Activated CD8-positive, alpha-beta T cell treated with anti-CD3 and anti-CD28 coated beads, Interleukin-2, amount 10 ng/mL, durations not matched to agents 7 days and 5 days (primary cell): Measurements from ENCODE around the gene CSNK1E. TPM values are rescaled to one million over a fixed set of nuclear protein-coding genes. Genes with fewer than 3 reads are reported as not detected.
A peak's percentile ranks its signal among the peaks of the same experiment; 100 is the strongest.

ENCODE experiments used
- ATAC-seq: fragments of 150-1000 bp; cut with Tn5 transposase; one replicate; pipeline ENCODE4 v1.10.0; 2021; ENCODE audit warnings: moderate library complexity
- CTCF ChIA-PET: fragments of 350-600 bp; sonication (Branson Sonifier 250); formaldehyde crosslinking; loops from one replicate; lab custom pipeline; 2021; ENCODE audit warnings: antibody characterized with exemption; lab: Charles Lee
- POLR2A ChIA-PET: fragments of 350-600 bp; sonication (Branson Sonifier 250); formaldehyde crosslinking; loops from one replicate; lab custom pipeline; 2021; ENCODE audit warnings: antibody characterized with exemption; lab: Charles Lee
- DNase-seq: peaks from one replicate; pipeline ENCODE4 v3.0.0-alpha.2; 2020
- H3K27ac Mint-ChIP-seq: one replicate; pipeline ENCODE4 v1.8.0; 2021; ENCODE audit warnings: mild to moderate bottlenecking, mixed read lengths
- H3K27me3 Mint-ChIP-seq: one replicate; pipeline ENCODE4 v1.8.0; 2021; ENCODE audit warnings: low read depth, mixed read lengths
- H3K36me3 Mint-ChIP-seq: one replicate; pipeline ENCODE4 v1.8.0; 2021; ENCODE audit warnings: low read depth, mixed read lengths
- H3K4me1 Mint-ChIP-seq: one replicate; pipeline ENCODE4 v1.8.0; 2021; ENCODE audit warnings: low read depth, mixed read lengths
- H3K4me3 Mint-ChIP-seq: one replicate; pipeline ENCODE4 v1.8.0; 2021; ENCODE audit warnings: mild to moderate bottlenecking, mixed read lengths
- H3K9me3 Mint-ChIP-seq: one replicate; pipeline ENCODE4 v1.8.0; 2022; ENCODE audit warnings: mixed read lengths; ENCODE audit not compliant: insufficient read depth
- total RNA-seq, 2 experiments: library from RNA; stranded (reverse); gene quantifications; one replicate each; pipeline ENCODE4 v1.2.3, GENCODE V29; 2021

Gene CSNK1E
- total RNA-seq, 2 experiments from 2014 or later: 74.7 to 82.9 TPM

GRCh38 chr22:38270091-38270992 lies 46.9 kb downstream of the CSNK1E start:
- ChIA-PET POLR2A (interaction anchor here (0.8 to 1.1 kb wide), 3 partner anchors 11 to 69 kb away, joined by 3 read pairs; partner anchors contain the start of gene MAFF), CTCF (interaction anchor here (1.5 kb wide), 1 partner anchor 8 kb away, joined by 3 read pairs; no protein-coding TSS in a partner anchor)
- peaks cover 2% of the 10 kb centered on the region for H3K36me3 Mint-ChIP-seq
- no peak for ATAC-seq
- H3K4me1 Mint-ChIP-seq: peaks cover 55% of the 10 kb centered on the region
- no peak for DNase-seq
- peaks cover 3% of the 10 kb centered on the region for H3K27me3 Mint-ChIP-seq
- H3K4me3 Mint-ChIP-seq: no peak overlapping the region
- H3K27ac Mint-ChIP-seq: no peak overlapping the region
- H3K9me3 Mint-ChIP-seq: no peaks in the 10 kb centered on the region

DNA sequence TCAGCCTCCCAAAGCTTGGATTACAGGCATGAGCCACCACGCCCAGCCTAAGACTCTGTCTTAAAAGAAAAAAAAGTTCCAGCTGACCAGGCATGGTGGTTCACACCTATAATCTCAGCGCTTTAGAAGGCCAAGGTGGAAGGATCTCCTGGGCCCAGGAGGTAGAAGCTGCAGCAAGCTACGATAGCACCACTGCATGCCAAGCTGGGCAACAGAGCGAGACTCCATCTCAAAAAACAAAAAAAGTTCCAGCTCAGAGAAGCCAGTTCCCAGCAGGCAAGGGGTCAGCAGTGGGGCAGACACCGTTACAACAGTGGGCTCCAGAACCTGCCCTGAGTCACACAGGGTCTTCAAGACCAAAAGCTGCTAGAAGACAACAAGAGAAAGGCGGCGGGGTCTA lies 47.8 kb downstream of the CSNK1E start:
- ChIA-PET CTCF (interaction anchor here (0.7 kb wide), 1 partner anchor 9 kb away, joined by 3 read pairs; no protein-coding TSS in a partner anchor), POLR2A (interaction anchor here (1.1 kb wide), 1 partner anchor 12 kb away, joined by 3 read pairs; no protein-coding TSS in a partner anchor)
- DNase-seq: no peak
- Mint-ChIP-seq H3K36me3 (peaks cover 4% of the 10 kb centered on the region), H3K4me3 (no peak overlapping the region), H3K4me1 (peaks cover 56% of the 10 kb centered on the region), H3K9me3 (no peaks in the 10 kb centered on the region), H3K27me3 (no peaks in the 10 kb centered on the region), H3K27ac (no peak overlapping the region)
- ATAC-seq: no peak

GRCh38 chr22:38267086-38267485 lies 50.1 kb downstream of the CSNK1E start:
- ChIA-PET CTCF (interaction anchor here (1.0 to 1.6 kb wide), 4 partner anchors 48 to 304 kb away, joined by 4 to 9 read pairs (median 4); no protein-coding TSS in a partner anchor), POLR2A (no interaction called here)
- peak overlapping the region; percentile 35 for H3K4me3 Mint-ChIP-seq
- no peaks in the 10 kb centered on the region for H3K27me3 Mint-ChIP-seq
- H3K36me3 Mint-ChIP-seq: peaks cover 12% of the 10 kb centered on the region
- DNase-seq (peak; percentile 79), ATAC-seq (peak; percentile 85)
- no peaks in the 10 kb centered on the region for H3K9me3 Mint-ChIP-seq
- H3K4me1 Mint-ChIP-seq: peaks cover 51% of the 10 kb centered on the region
- peak overlapping the region; percentile 86 for H3K27ac Mint-ChIP-seq

DNA sequence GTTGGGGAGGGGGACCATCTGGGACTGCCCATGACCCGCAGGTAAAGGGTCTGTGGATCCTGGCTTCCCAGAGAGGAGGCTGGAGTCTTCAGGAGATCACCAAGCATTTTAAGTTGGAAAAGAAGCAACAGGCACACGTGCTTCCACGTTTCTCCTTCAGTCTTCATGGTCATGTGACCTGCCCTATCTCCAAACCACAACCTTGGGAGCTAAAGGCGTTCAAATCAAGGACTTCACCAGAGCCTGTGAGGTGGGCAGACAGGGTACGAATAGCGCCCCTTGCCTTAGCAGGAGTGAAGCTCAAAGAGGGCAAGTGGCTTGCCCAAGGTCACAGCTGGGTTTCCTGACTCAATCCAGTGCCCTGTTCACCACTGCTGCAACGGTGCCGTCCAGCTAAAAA lies 51.1 kb downstream of the CSNK1E start:
- Mint-ChIP-seq H3K4me3 (no peak overlapping the region), H3K27ac (peak overlapping the region; percentile 86), H3K27me3 (no peaks in the 10 kb centered on the region), H3K4me1 (peaks cover 44% of the 10 kb centered on the region), H3K9me3 (no peaks in the 10 kb centered on the region), H3K36me3 (peaks cover 12% of the 10 kb centered on the region)
- ChIA-PET POLR2A (no interaction called here), CTCF (interaction anchor here (1.1 to 1.6 kb wide), 4 partner anchors 36 to 305 kb away, joined by 3 to 9 read pairs (median 4); no protein-coding TSS in a partner anchor)
- DNase-seq: no peak
- ATAC-seq: no peak

DNA sequence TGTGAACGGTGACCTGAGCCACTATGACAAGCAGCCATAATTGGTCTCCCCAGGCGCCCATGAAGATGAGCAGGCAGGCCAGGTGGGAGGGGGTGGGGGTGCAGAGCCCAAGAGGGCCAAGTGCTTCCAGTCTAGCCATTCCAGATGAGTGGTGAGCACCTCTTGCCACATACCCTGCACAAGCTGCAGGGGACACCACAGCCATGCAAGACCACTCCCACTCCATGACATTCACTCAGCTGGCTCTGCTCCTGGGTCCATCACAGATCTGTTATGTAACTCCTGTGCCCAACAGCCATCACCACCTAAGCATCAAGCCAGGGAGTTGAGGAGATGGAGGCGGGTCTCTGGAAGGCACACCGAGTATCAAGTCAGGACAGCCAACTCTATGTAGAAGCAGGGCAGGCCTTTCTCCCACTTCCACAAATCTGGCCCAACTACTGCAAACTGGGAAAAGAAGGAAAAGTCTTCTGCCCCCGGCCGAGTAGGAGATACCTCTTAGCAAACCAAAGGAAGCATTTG lies 52.9 kb downstream of the CSNK1E start:
- Mint-ChIP-seq H3K4me3 (no peak overlapping the region), H3K36me3 (peaks cover 12% of the 10 kb centered on the region), H3K27me3 (no peaks in the 10 kb centered on the region), H3K9me3 (no peaks in the 10 kb centered on the region), H3K27ac (no peak overlapping the region), H3K4me1 (peaks cover 39% of the 10 kb centered on the region)
- ATAC-seq (no peak), DNase-seq (no peak)
- CTCF ChIA-PET: no interaction called here
- POLR2A ChIA-PET: no interaction called here

GRCh38 chr22:38262051-38262795 lies 55.0 kb downstream of the CSNK1E start:
- ATAC-seq: peak; percentile 46

GRCh38 chr22:38260761-38261681 lies 56.2 kb downstream of the CSNK1E start:
- Mint-ChIP-seq H3K9me3 (no peaks in the 10 kb centered on the region), H3K27ac (no peak overlapping the region), H3K4me1 (peaks cover 11% of the 10 kb centered on the region), H3K4me3 (no peak overlapping the region), H3K36me3 (peaks cover 9% of the 10 kb centered on the region), H3K27me3 (no peaks in the 10 kb centered on the region)
- no peak for ATAC-seq
- no peak for DNase-seq
- ChIA-PET POLR2A (no interaction called here), CTCF (interaction anchor here (1.0 to 1.5 kb wide), 4 partner anchors 11 to 209 kb away, joined by 3 to 5 read pairs (median 3); no protein-coding TSS in a partner anchor)

More at GRCh38 chr22:38262051-38262795, 55.0 kb downstream of the CSNK1E start:
- Mint-ChIP-seq H3K27ac (no peak overlapping the region), H3K4me1 (peaks cover 23% of the 10 kb centered on the region), H3K9me3 (no peaks in the 10 kb centered on the region), H3K27me3 (no peaks in the 10 kb centered on the region), H3K4me3 (no peak overlapping the region), H3K36me3 (peaks cover 9% of the 10 kb centered on the region)
- POLR2A ChIA-PET: no interaction called here
- DNase-seq: peak; percentile 53
- CTCF ChIA-PET: interaction anchor here (0.6 to 1.5 kb wide), 5 partner anchors 9 to 210 kb away, joined by 3 to 5 read pairs (median 3); no protein-coding TSS in a partner anchor

- no peak for DNase-seq
- no peak for ATAC-seq
- no peak overlapping the region for H3K27ac Mint-ChIP-seq
- H3K27me3 Mint-ChIP-seq: no peaks in the 10 kb centered on the region
- ChIA-PET CTCF (interaction anchor here (1.1 kb wide), 1 partner anchor 207 kb away, joined by 3 read pairs; no protein-coding TSS in a partner anchor), POLR2A (no interaction called here)
- no peaks in the 10 kb centered on the region for H3K9me3 Mint-ChIP-seq
- H3K4me1 Mint-ChIP-seq: peaks cover 8% of the 10 kb centered on the region
- peaks cover 6% of the 10 kb centered on the region for H3K36me3 Mint-ChIP-seq
- H3K4me3 Mint-ChIP-seq: no peak overlapping the region
These were observed 57.9 kb downstream of the CSNK1E start for GRCh38 chr22:38259370-38259769.

DNA sequence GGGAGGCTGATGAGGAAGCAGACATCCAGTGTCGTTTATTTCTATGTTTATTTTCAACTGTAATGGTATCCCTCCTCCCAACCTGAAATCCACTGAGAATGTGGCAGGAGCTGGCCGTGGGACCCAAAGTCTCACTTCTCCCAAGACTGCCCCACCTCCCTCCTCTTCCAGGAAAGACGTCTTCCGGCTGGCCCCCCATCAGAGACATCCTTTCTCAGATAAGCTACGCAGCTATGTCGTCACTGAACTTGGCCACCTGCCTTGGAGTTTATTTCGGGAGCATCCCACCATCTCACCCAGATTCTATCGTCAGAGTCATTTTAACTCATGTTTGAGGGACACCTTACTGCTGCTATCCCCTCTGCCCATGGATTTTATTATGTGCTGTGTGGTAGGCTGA lies 58.3 kb downstream of the CSNK1E start:
- H3K27me3 Mint-ChIP-seq: no peaks in the 10 kb centered on the region
- POLR2A ChIA-PET: no interaction called here
- H3K4me1 Mint-ChIP-seq: peaks cover 8% of the 10 kb centered on the region
- CTCF ChIA-PET: no interaction called here
- ATAC-seq (no peak), DNase-seq (no peak)
- no peaks in the 10 kb centered on the region for H3K9me3 Mint-ChIP-seq
- H3K4me3 Mint-ChIP-seq: no peak overlapping the region
- H3K27ac Mint-ChIP-seq: no peak overlapping the region
- H3K36me3 Mint-ChIP-seq: peaks cover 6% of the 10 kb centered on the region

DNA sequence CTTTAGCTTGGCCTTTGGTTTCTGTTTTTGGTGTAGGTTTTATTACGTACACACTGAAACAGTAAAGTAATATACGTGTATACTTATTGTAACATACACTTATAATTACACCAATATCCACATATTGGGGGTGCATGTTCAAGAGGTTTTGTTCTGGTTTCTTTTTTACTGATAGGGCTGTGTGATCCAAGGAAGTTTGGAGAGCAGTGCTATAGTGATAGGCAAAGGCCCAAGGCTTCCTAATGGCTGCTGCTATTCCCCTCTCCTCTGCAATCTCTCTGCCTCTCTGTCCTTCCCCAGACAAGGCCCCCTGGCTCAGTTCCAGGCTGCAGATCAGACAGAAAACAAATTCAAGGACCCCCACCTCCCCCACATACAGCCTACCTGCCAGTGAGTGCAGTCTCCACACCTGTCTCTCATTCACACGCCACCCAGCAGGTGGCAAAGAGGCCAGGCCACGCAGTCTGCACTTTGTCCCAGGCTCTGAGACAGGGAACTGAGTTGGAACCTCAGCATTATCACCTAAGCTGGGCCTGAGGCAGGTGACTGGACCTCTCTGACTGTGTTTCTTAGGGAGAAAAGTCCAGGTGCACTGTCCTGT lies 59.5 kb downstream of the CSNK1E start:
- no peak overlapping the region for H3K4me3 Mint-ChIP-seq
- H3K4me1 Mint-ChIP-seq: peaks cover 8% of the 10 kb centered on the region
- CTCF ChIA-PET: interaction anchor here (0.8 kb wide), 1 partner anchor 144 kb away, joined by 3 read pairs; no protein-coding TSS in a partner anchor
- POLR2A ChIA-PET: no interaction called here
- ATAC-seq (no peak), DNase-seq (no peak)
- no peaks in the 10 kb centered on the region for H3K36me3 Mint-ChIP-seq
- H3K27me3 Mint-ChIP-seq: no peaks in the 10 kb centered on the region
- H3K27ac Mint-ChIP-seq: no peak overlapping the region
- no peaks in the 10 kb centered on the region for H3K9me3 Mint-ChIP-seq
